RWPE2 (cell line): ENCODE results near the gene MRPL49.

Source experiments
- ATAC-seq: fragments of 200-7000 bp; cut with Tn5 transposase; 3 replicates; pipeline ENCODE4 v1.9.1; 2021; ENCODE audit warnings: low read depth
- DNase-seq: peaks from one replicate; pipeline ENCODE4 v3.0.0-alpha.2; 2020; ENCODE audit warnings: low spot score
- H3K27ac ChIP-seq: fragments of 450-650 bp; 2 replicates; pipeline ENCODE4 v1.5.1; 2017; ENCODE audit warnings: mild to moderate bottlenecking; ENCODE audit not compliant: poor library complexity, severe bottlenecking
- H3K27me3 ChIP-seq: fragments of 250-450 bp; sonication (Bioruptor Pico); 2 replicates; pipeline ENCODE4 v1.5.1; 2021; ENCODE audit warnings: mild to moderate bottlenecking, moderate library complexity; ENCODE audit not compliant: insufficient read depth, poor library complexity, severe bottlenecking
- H3K36me3 ChIP-seq: fragments of 250-450 bp; sonication (Bioruptor Pico); 2 replicates; pipeline ENCODE4 v1.5.1; 2020; ENCODE audit warnings: low read depth, mild to moderate bottlenecking, moderate library complexity
- H3K4me1 ChIP-seq: fragments of 250-450 bp; sonication (Bioruptor Pico); 2 replicates; pipeline ENCODE4 v1.5.1; 2021; ENCODE audit warnings: mild to moderate bottlenecking, moderate library complexity; ENCODE audit not compliant: insufficient read depth, poor library complexity, severe bottlenecking
- H3K4me3 ChIP-seq: fragments of 250-450 bp; sonication (Bioruptor Pico); 2 replicates; pipeline ENCODE4 v1.5.1; 2021; ENCODE audit warnings: mild to moderate bottlenecking, moderate library complexity; ENCODE audit not compliant: severe bottlenecking
- H3K9me3 ChIP-seq: fragments of 250-450 bp; sonication (Bioruptor Pico); 2 replicates; pipeline ENCODE4 v1.5.1; 2021; ENCODE audit warnings: mild to moderate bottlenecking, moderate library complexity; ENCODE audit not compliant: severe bottlenecking
- CTCF ChIP-seq: fragments of 450-650 bp; IDR thresholded peaks from one replicate; pipeline ENCODE4 v1.5.1; 2017; ENCODE audit warnings: mild to moderate bottlenecking, moderate library complexity; ENCODE audit not compliant: poor library complexity, severe bottlenecking

The MRPL49 gene

DNA sequence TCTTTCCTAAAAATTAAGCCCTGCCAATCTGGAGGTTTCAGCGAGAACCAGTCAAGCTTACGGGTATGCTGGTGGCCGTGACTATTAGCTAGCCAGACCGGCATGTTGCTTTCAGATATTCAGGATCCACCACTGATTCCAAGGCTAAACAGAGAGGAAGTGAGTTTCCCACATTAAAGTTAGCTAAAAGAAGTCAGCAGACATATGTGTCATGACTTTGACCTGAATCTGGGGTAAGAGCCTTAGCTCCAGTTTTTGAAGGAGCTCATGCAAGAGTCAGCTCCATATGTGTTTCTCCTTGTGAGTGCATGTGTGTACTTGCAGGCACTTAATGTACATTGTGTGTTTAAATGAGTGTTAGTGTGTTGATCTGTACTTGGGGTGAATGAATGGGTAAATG lies 36.7 kb upstream of the MRPL49 start:
- Histone ChIP-seq H3K4me3 (no peak overlapping the region), H3K36me3 (peaks cover 49% of the 10 kb centered on the region)

DNA sequence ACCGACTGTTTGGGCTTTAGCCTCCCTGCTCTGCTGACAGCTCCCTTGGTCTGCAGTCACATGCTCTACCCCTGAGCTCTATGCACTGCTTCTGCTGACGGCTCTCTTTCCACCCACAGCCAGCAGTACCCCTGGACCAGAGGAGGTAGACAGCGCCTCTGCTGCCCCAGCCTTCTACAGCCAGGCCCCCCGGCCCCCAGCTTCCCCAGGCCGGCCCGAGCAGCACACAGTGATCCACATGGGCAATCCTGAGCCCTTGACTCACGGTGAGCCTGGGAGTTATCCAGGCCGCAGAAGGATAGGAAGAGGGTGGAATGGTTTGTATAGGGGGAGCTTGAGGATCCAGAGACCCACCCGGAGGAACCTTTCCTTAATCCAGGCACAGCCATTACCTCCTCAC lies 35.3 kb upstream of the MRPL49 start:
- no peak overlapping the region for H3K27ac ChIP-seq
- no peak for TF ChIP-seq CTCF
- no peak overlapping the region for H3K4me3 ChIP-seq
- H3K4me1 ChIP-seq: peaks cover 13% of the 10 kb centered on the region
- no peaks in the 10 kb centered on the region for H3K9me3 ChIP-seq
- H3K36me3 ChIP-seq: peaks cover 37% of the 10 kb centered on the region
- no peak for ATAC-seq
- no peaks in the 10 kb centered on the region for H3K27me3 ChIP-seq
- no peak for DNase-seq

More for the DNA sequence above, 36.7 kb upstream of the MRPL49 start:
- H3K4me1 ChIP-seq: peaks cover 13% of the 10 kb centered on the region
- no peak overlapping the region for H3K27ac ChIP-seq
- H3K9me3 ChIP-seq: no peaks in the 10 kb centered on the region
- ATAC-seq (no peak), DNase-seq (no peak)
- no peak for TF ChIP-seq CTCF
- H3K27me3 ChIP-seq: no peaks in the 10 kb centered on the region

DNA sequence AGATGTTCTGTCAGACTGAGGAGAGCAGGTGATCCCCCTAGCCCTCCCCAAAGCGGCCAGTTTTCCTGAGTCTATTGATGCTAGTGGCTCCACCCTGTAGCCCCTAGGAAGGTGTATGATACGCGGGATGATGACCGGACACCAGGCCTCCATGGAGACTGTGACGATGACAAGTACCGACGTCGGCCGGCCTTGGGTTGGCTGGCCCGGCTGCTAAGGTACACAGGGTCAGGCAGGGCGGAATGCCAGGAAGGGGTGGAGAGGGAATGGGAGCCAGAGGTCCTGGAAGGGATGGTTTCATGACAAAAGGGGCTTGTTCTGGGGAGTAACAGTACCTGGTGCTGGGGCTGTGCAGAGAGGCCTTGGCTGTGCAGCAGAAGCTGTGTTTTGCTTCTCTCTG lies 34.9 kb upstream of the MRPL49 start:
- no peak for DNase-seq
- no peaks in the 10 kb centered on the region for H3K9me3 ChIP-seq
- H3K36me3 ChIP-seq: peaks cover 33% of the 10 kb centered on the region
- H3K27me3 ChIP-seq: no peaks in the 10 kb centered on the region
- no peak overlapping the region for H3K4me3 ChIP-seq
- no peak for ATAC-seq
- H3K4me1 ChIP-seq: peaks cover 13% of the 10 kb centered on the region
- TF ChIP-seq CTCF: no peak
- no peak overlapping the region for H3K27ac ChIP-seq

GRCh38 chr11:65087827-65088226 lies 34.3 kb upstream of the MRPL49 start:
- DNase-seq: no peak
- H3K27ac ChIP-seq: no peak overlapping the region
- peaks cover 8% of the 10 kb centered on the region for H3K4me1 ChIP-seq
- peaks cover 27% of the 10 kb centered on the region for H3K36me3 ChIP-seq
- TF ChIP-seq CTCF: no peak
- no peaks in the 10 kb centered on the region for H3K9me3 ChIP-seq
- no peak overlapping the region for H3K4me3 ChIP-seq
- no peak for ATAC-seq
- no peaks in the 10 kb centered on the region for H3K27me3 ChIP-seq

DNA sequence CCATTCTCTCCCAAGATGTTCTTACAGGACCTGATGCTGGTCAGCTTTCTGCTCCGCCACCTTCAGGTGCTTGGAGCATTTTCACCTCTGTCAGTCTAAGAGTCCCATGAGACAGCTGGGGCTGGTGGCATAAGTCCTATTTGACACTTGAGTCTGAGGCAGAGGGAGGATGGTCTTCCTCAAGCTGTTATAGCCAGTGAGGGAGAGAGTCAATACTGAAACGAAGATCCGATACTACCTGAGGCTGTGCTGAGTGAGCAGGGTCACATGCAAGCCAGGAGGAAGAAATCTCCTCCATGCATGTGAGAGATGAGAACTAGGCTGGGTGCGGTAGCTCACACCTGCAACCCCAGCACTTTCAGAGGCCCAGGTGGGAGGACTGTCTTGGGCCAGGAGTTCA lies 32.5 kb upstream of the MRPL49 start:
- no peak overlapping the region for H3K4me3 ChIP-seq
- peaks cover 23% of the 10 kb centered on the region for H3K36me3 ChIP-seq
- H3K4me1 ChIP-seq: peaks cover 6% of the 10 kb centered on the region
- no peaks in the 10 kb centered on the region for H3K27me3 ChIP-seq
- no peak for DNase-seq
- no peaks in the 10 kb centered on the region for H3K9me3 ChIP-seq
- TF ChIP-seq CTCF: no peak
- no peak overlapping the region for H3K27ac ChIP-seq
- ATAC-seq: no peak
